WTC11 (cell line): ENCODE results near the gene PRXL2B.

ENCODE experiments used
- ATF1 ChIP-seq: sonication (generic); formaldehyde crosslinking; IDR thresholded peaks from 2 replicates; pipeline ENCODE4 v1.8.1; 2023; ENCODE audit warnings: mild to moderate bottlenecking, moderate library complexity, missing genetic modification reagents
- FOXP1 ChIP-seq: sonication (generic); formaldehyde crosslinking; IDR thresholded peaks from 2 replicates; pipeline ENCODE4 v1.8.0; 2022; ENCODE audit warnings: missing genetic modification reagents, mild to moderate bottlenecking, moderate library complexity, borderline replicate concordance
- IRF2 ChIP-seq: sonication (generic); formaldehyde crosslinking; IDR thresholded peaks from 2 replicates; pipeline ENCODE4 v1.8.0; 2022; ENCODE audit warnings: low read depth, missing genetic modification reagents, borderline replicate concordance
- NR1H2 ChIP-seq: sonication (generic); formaldehyde crosslinking; IDR thresholded peaks from 2 replicates; pipeline ENCODE4 v1.9.0; 2021; ENCODE audit warnings: mild to moderate bottlenecking, moderate library complexity, missing genetic modification reagents
- USF1 ChIP-seq: sonication (generic); formaldehyde crosslinking; IDR thresholded peaks from 2 replicates; pipeline ENCODE4 v1.8.0; 2022; ENCODE audit warnings: mild to moderate bottlenecking, missing genetic modification reagents
- ZNF416 ChIP-seq: fragments of 250-450 bp; sonication (Bioruptor Pico); IDR thresholded peaks from 2 replicates; pipeline ENCODE4 v1.9.0; 2021; ENCODE audit warnings: mild to moderate bottlenecking, inconsistent platforms

- TF ChIP-seq IRF2 (CRISPR knock-in tag) (no peak), USF1 (CRISPR knock-in tag) (no peak), FOXP1 (CRISPR knock-in tag) (no peak), ATF1 (no peak), ZNF416 (CRISPR knock-in tag) (no peak), NR1H2 (CRISPR knock-in tag) (no peak)
These were observed 50.2 kb downstream of the PRXL2B start for GRCh38 chr1:2636733-2637132.
